Neural progenitor cell (in vitro differentiated cells): ENCODE results near the gene HOXC4. TPM values are rescaled to one million over a fixed set of nuclear protein-coding genes. Genes with fewer than 3 reads are reported as not detected.
A peak's percentile ranks its signal among the peaks of the same experiment; 100 is the strongest.

Experiments
- DNase-seq: peaks from one replicate; pipeline ENCODE4 v3.0.0-alpha.2; 2016; ENCODE audit warnings: low spot score
- H2AFZ ChIP-seq: fragments of 200-600 bp; sonication (generic); replicated peaks from 2 replicates; pipeline ENCODE4 v1.6.1; 2016; ENCODE audit warnings: antibody characterized with exemption
- H3F3A ChIP-seq: fragments of 200-600 bp; sonication (generic); 2 replicates; pipeline ENCODE4 v1.6.1; 2016; ENCODE audit warnings: antibody characterized with exemption, low read depth
- H3K27ac ChIP-seq: fragments of 200-600 bp; sonication (generic); 2 replicates; pipeline ENCODE4 v1.5.1; 2016; ENCODE audit warnings: mild to moderate bottlenecking
- H3K27me3 ChIP-seq: fragments of 200-600 bp; sonication (generic); 2 replicates; pipeline ENCODE4 v1.6.1; 2016; ENCODE audit warnings: mild to moderate bottlenecking, moderate library complexity
- H3K36me3 ChIP-seq: fragments of 200-600 bp; sonication (generic); 2 replicates; pipeline ENCODE4 v1.5.1; 2016
- H3K4me1 ChIP-seq: fragments of 200-600 bp; sonication (generic); 2 replicates; pipeline ENCODE4 v1.6.1; 2016; ENCODE audit warnings: mixed run types
- H3K4me2 ChIP-seq: fragments of 200-600 bp; sonication (generic); 2 replicates; pipeline ENCODE4 v1.6.1; 2016
- H3K4me3 ChIP-seq: fragments of 200-600 bp; sonication (generic); 2 replicates; pipeline ENCODE4 v1.5.1; 2016
- H3K79me2 ChIP-seq: fragments of 200-600 bp; sonication (generic); 2 replicates; pipeline ENCODE4 v1.6.1; 2016; ENCODE audit warnings: low read depth
- H3K9ac ChIP-seq: fragments of 200-600 bp; sonication (generic); 2 replicates; pipeline ENCODE4 v1.6.1; 2016
- H3K9me3 ChIP-seq: fragments of 200-600 bp; sonication (generic); 2 replicates; pipeline ENCODE4 v1.5.1; 2016; ENCODE audit warnings: low read depth
- H4K20me1 ChIP-seq: fragments of 200-600 bp; sonication (generic); 2 replicates; pipeline ENCODE4 v1.6.1; 2016; ENCODE audit warnings: low read depth
- H3K27ac Mint-ChIP-seq: 3 replicates; pipeline ENCODE4 v1.8.0; 2021; ENCODE audit warnings: mixed read lengths
- H3K27me3 Mint-ChIP-seq: 2 replicates; pipeline ENCODE4 v1.8.0; 2022; ENCODE audit warnings: low read depth, mild to moderate bottlenecking, inconsistent platforms, moderate library complexity, mixed read lengths; ENCODE audit not compliant: insufficient read depth
- H3K36me3 Mint-ChIP-seq: 3 replicates; pipeline ENCODE4 v1.8.0; 2021; ENCODE audit warnings: mixed read lengths
- H3K4me1 Mint-ChIP-seq: 3 replicates; pipeline ENCODE4 v1.8.0; 2021; ENCODE audit warnings: mixed read lengths
- H3K4me3 Mint-ChIP-seq: 3 replicates; pipeline ENCODE4 v1.8.0; 2021; ENCODE audit warnings: mild to moderate bottlenecking, moderate library complexity, mixed read lengths
- H3K9me3 Mint-ChIP-seq: 3 replicates; pipeline ENCODE4 v1.8.0; 2020; ENCODE audit warnings: mixed read lengths
- EZH2 ChIP-seq: fragments of 200-600 bp; sonication (generic); IDR thresholded peaks from 2 replicates; pipeline ENCODE4 v1.6.1; 2017; ENCODE audit warnings: antibody characterized with exemption, mild to moderate bottlenecking, moderate library complexity
- EZH2phosphoT487 ChIP-seq: fragments of 200-600 bp; sonication (generic); IDR thresholded peaks from 2 replicates; pipeline ENCODE4 v1.6.1; 2017; ENCODE audit warnings: antibody characterized with exemption
- total RNA-seq: library from RNA; depleted of rRNA; stranded (reverse); fragments of >200 nt; gene quantifications from 2 replicates; pipeline ENCODE4 v1.2.3, GENCODE V29; 2015; ENCODE audit warnings: low replicate concordance
- TF ChIP-seq, protein P1 (sequence below): fragments of 200-600 bp; sonication (generic); IDR thresholded peaks from 2 replicates; pipeline ENCODE4 v1.5.1; 2017; ENCODE audit warnings: antibody characterized with exemption, mild to moderate bottlenecking

Gene HOXC4
- total RNA-seq, 1 donor from 2014 or later: not detected

DNA sequence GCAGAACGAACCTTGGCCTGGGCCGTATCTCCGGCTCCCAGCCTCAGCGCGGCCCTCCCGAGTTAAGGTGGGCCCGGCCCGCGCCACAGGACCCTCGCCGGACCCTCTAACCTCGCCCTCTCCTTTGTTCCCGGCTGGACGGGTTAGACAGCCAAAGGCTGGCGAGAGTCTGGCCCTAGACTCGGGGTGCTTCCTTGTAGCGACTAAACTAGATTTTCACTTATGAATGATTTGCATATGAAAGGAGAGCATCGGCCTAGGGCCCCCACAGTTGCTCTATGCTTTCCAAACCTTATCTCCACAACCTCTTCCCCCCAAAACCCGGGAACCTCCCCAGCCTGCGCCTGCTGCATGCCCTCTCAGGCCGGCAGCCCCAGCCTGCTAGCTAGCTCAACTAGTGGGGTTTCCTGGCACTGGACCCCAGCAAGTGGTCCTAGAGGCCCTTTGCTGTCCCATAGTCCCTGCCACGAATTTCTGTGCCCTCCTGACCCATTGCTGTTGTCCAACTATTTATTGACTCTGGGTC lies 18.8 kb upstream of the HOXC4 start:
- Mint-ChIP-seq H3K4me3 (no peak overlapping the region), H3K36me3 (no peaks in the 10 kb centered on the region), H3K27ac (no peak overlapping the region), H3K9me3 (peaks cover 13% of the 10 kb centered on the region), H3K27me3 (peaks cover 88% of the 10 kb centered on the region), H3K4me1 (no peaks in the 10 kb centered on the region)
- H3K36me3 ChIP-seq: no peaks in the 10 kb centered on the region
- no peaks in the 10 kb centered on the region for H3K9me3 ChIP-seq
- no peak for DNase-seq
- H3K9ac ChIP-seq: no peak overlapping the region
- no peaks in the 10 kb centered on the region for H3K4me1 ChIP-seq
- TF ChIP-seq EZH2 (peak; percentile 21), EZH2phosphoT487 (peak; percentile 60)
- TF ChIP-seq, protein P1, sequence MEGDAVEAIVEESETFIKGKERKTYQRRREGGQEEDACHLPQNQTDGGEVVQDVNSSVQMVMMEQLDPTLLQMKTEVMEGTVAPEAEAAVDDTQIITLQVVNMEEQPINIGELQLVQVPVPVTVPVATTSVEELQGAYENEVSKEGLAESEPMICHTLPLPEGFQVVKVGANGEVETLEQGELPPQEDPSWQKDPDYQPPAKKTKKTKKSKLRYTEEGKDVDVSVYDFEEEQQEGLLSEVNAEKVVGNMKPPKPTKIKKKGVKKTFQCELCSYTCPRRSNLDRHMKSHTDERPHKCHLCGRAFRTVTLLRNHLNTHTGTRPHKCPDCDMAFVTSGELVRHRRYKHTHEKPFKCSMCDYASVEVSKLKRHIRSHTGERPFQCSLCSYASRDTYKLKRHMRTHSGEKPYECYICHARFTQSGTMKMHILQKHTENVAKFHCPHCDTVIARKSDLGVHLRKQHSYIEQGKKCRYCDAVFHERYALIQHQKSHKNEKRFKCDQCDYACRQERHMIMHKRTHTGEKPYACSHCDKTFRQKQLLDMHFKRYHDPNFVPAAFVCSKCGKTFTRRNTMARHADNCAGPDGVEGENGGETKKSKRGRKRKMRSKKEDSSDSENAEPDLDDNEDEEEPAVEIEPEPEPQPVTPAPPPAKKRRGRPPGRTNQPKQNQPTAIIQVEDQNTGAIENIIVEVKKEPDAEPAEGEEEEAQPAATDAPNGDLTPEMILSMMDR: no peak
- no peak overlapping the region for H3K27ac ChIP-seq
- no peak overlapping the region for H3K4me2 ChIP-seq
- H3K79me2 ChIP-seq: no peaks in the 10 kb centered on the region
- peak overlapping the region; percentile 38 for H2AFZ ChIP-seq
- H4K20me1 ChIP-seq: peaks cover 72% of the 10 kb centered on the region
- H3K27me3 ChIP-seq: peaks cover 100% of the 10 kb centered on the region
- no peak overlapping the region for H3K4me3 ChIP-seq
- H3F3A ChIP-seq: no peaks in the 10 kb centered on the region

DNA sequence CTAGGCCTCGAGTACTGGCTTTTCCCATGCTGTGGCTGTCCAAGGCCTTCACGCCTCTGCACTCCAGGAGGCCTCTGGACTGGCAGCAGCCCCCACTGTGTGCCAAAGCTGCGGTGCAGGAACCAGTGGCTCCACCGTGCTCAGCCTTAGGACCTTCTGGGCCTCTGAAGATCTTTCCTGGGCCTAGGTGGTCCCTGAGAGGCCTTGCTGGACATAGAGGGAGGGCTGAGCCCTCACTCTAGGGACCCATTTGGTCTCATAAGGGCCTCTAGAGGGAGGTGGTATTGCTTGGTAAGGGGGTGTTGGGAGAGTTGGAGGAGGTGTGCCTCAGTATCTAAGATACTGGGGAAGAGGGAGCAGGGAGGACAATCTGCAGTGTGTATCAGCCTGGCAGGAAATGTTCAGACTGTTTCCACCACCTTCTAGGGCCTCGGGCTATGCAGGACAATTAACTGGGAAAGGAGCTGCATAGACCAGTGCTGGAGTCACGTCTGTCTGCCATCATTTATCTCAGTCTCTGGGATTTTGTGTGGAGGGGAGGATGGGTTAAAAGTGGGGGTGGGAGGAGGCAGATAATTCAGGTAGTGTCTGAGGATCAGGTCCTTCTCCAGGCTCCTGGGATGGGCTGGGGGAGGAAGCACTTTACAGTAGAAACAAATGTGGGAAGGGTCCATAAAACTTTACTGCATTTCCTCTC lies 17.9 kb upstream of the HOXC4 start:
- Histone ChIP-seq H3F3A (no peaks in the 10 kb centered on the region), H3K4me1 (no peaks in the 10 kb centered on the region), H3K4me2 (no peak overlapping the region), H3K27me3 (peaks cover 100% of the 10 kb centered on the region), H4K20me1 (peaks cover 63% of the 10 kb centered on the region), H2AFZ (no peak overlapping the region), H3K9me3 (no peaks in the 10 kb centered on the region), H3K27ac (no peak overlapping the region), H3K9ac (no peak overlapping the region), H3K4me3 (no peak overlapping the region), H3K36me3 (no peaks in the 10 kb centered on the region), H3K79me2 (no peaks in the 10 kb centered on the region)
- peak overlapping the region; percentile 29 for H3K27ac Mint-ChIP-seq
- peaks cover 15% of the 10 kb centered on the region for H3K9me3 Mint-ChIP-seq
- H3K27me3 Mint-ChIP-seq: peaks cover 88% of the 10 kb centered on the region
- H3K4me3 Mint-ChIP-seq: no peak overlapping the region
- no peaks in the 10 kb centered on the region for H3K4me1 Mint-ChIP-seq
- TF ChIP-seq EZH2 (no peak), EZH2phosphoT487 (no peak)
- TF ChIP-seq, protein P1: no peak
- DNase-seq: no peak
- H3K36me3 Mint-ChIP-seq: no peaks in the 10 kb centered on the region

DNA sequence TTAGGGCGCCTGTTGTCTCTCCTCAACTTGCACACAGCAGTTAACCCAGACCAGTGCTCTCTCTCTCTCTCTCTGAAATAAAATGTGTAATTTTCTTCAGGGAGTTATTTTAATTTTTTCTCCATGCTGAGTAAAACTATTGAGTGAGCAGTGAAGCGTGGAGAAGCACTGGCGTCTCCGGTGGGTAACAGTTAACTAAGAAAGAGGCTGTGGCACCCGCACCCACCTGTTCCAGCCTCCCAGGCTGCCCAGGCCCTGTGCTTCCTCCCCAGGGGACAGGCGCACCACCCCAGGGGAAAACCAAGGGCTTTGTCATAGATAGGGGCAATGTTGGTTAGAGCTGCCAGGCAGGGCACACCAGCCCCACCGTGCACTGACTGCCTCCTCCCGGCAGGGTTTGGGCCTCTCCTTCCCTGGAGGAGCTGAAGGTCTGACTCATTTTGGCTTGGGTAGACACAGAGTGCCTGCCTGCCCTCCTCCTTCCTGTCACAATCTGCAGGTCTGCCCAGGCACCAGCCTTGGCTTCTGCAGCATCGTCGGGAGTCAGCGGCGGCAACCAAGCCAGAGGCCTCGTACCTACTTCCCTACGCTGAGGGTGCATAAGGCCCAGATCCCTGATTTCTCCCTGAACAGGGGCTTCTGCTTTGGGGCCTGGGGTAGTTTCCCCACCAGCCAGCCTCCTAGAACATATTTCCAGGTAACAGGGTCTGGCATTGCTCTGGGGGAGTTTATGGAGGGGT lies 16.8 kb upstream of the HOXC4 start:
- Histone ChIP-seq H2AFZ (no peak overlapping the region), H3K79me2 (no peaks in the 10 kb centered on the region)
- no peaks in the 10 kb centered on the region for H3K4me1 Mint-ChIP-seq

More for the DNA sequence above, 16.8 kb upstream of the HOXC4 start:
- Histone ChIP-seq H3K27ac (no peak overlapping the region), H3K9ac (no peak overlapping the region), H3K27me3 (peaks cover 100% of the 10 kb centered on the region), H3K4me1 (no peaks in the 10 kb centered on the region), H3K4me3 (no peak overlapping the region), H4K20me1 (peaks cover 54% of the 10 kb centered on the region), H3F3A (no peaks in the 10 kb centered on the region), H3K9me3 (no peaks in the 10 kb centered on the region), H3K4me2 (no peak overlapping the region), H3K36me3 (no peaks in the 10 kb centered on the region)
- H3K36me3 Mint-ChIP-seq: no peaks in the 10 kb centered on the region
- H3K27ac Mint-ChIP-seq: no peak overlapping the region
- TF ChIP-seq EZH2phosphoT487 (peak; percentile 77), EZH2 (peak; percentile 23)
- TF ChIP-seq, protein P1: no peak
- no peak for DNase-seq
- no peak overlapping the region for H3K4me3 Mint-ChIP-seq
- peaks cover 89% of the 10 kb centered on the region for H3K27me3 Mint-ChIP-seq
- peaks cover 15% of the 10 kb centered on the region for H3K9me3 Mint-ChIP-seq
